RWPE1 (cell line): ENCODE measurements around the gene CAPN3.
"Not testable (repeated sequence)": the region's sequence is repeated elsewhere in the genome, so short reads cannot be mapped to it uniquely, and the experiment has no call there.

ENCODE experiments used
- CTCF ChIA-PET: fragments of 350-600 bp; sonication (Branson Sonifier 250); formaldehyde crosslinking; extraction: SDS; loops from one replicate; lab custom pipeline; 2021; lab: Yijun Ruan, JAX
- POLR2A ChIA-PET: fragments of 400-600 bp; formaldehyde crosslinking; extraction: SDS; loops from one replicate; lab custom pipeline; 2020; ENCODE audit warnings: antibody characterized with exemption; ENCODE audit not compliant: low non-redundant PET; lab: Yijun Ruan, JAX
- DNase-seq: peaks from one replicate; pipeline ENCODE4 v3.0.0; 2012; ENCODE audit warnings: low spot score
- H3K27ac ChIP-seq: fragments of 450-650 bp; 2 replicates; pipeline ENCODE4 v1.5.1; 2017
- CTCF ChIP-seq: fragments of 450-650 bp; conservative IDR thresholded peaks from 2 replicates; pipeline ENCODE4 v1.5.1; 2017; ENCODE audit warnings: low read depth, mild to moderate bottlenecking

CAPN3 gene

GRCh38 chr15:42329161-42329560, 30.1 kb upstream of the CAPN3 start:
- CTCF ChIA-PET: no interaction called here
- DNase-seq: no peak
- no peak for TF ChIP-seq CTCF
- POLR2A ChIA-PET: no interaction called here
- H3K27ac ChIP-seq: no peak overlapping the region

DNA sequence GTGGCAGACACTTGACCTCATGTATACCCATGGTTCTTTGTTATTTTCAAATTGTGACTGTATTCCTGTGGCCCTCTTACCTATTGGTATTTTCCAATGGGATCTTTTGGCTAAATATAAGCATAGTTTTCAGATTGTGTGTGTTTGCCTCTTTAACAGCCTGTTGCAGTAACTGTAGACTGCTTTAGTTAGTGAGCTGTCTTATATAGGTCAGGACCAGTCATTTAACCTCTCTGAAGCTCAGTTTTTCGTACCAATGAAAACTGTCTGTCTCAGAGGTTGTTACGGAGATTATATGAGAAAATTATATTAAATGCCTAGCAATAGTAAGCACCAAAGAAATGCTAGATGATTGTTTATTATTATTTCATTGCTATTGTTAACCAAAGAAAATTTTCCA, 29.3 kb upstream of the CAPN3 start:
- no peak for DNase-seq
- H3K27ac ChIP-seq: no peak overlapping the region
- CTCF ChIA-PET: interaction anchor here (0.7 kb wide), 1 partner anchor 715 kb away, joined by 3 read pairs; no protein-coding TSS in a partner anchor
- TF ChIP-seq CTCF: no peak
- POLR2A ChIA-PET: no interaction called here

GRCh38 chr15:42331235-42331634, 28.1 kb upstream of the CAPN3 start:
- POLR2A ChIA-PET: no interaction called here
- TF ChIP-seq CTCF: no peak

DNA sequence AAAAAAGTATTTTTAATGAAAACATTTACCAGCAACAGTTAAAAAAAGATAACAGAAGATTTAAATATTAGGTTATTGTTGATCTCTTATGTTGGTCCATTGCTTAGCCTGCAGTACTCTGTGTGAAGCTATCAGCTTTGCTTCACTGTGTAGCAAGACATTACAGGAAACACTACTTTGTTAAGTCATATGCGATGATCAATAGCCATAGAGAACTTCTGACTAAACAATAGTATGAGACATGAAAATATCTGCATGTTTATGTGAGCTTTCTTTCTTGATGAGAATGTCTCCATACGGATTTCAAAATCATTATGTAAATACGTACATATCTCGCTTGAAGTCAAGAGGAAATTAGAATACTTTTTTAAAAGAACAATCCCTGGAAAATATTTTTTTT, 27.0 kb upstream of the CAPN3 start:
- no peak overlapping the region for H3K27ac ChIP-seq
- TF ChIP-seq CTCF: no peak
- DNase-seq: no peak
- ChIA-PET POLR2A (no interaction called here), CTCF (interaction anchor here (0.6 kb wide), 1 partner anchor 70 kb away, joined by 3 read pairs; no protein-coding TSS in a partner anchor)

More at GRCh38 chr15:42331235-42331634, 28.1 kb upstream of the CAPN3 start:
- no peak overlapping the region for H3K27ac ChIP-seq
- CTCF ChIA-PET: no interaction called here
- no peak for DNase-seq

DNA sequence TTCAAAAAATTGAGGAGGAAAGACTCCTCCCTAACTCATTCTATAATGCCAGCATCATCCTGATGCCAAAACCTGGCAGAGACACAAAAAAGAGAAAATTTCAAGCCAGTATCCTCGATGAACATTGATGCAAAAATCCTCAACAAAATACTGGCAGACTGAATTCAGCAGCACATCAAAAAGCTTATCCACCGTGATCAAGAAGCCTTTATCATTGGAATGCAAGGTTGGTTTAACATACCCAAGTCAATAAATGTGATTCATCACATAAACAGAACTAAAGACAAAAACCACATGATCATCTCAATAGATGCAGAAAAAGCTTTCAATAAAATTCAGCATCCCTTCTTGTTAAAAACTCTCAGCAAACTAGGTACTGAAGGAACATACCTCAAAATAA, 24.2 kb upstream of the CAPN3 start:
- no peak overlapping the region for H3K27ac ChIP-seq
- no peak for TF ChIP-seq CTCF
- DNase-seq: no peak
- ChIA-PET CTCF (no interaction called here), POLR2A (no interaction called here)

GRCh38 chr15:42336650-42337049, 22.7 kb upstream of the CAPN3 start:
- DNase-seq, POLR2A ChIA-PET, H3K27ac ChIP-seq, CTCF ChIA-PET: not testable (repeated sequence)

DNA sequence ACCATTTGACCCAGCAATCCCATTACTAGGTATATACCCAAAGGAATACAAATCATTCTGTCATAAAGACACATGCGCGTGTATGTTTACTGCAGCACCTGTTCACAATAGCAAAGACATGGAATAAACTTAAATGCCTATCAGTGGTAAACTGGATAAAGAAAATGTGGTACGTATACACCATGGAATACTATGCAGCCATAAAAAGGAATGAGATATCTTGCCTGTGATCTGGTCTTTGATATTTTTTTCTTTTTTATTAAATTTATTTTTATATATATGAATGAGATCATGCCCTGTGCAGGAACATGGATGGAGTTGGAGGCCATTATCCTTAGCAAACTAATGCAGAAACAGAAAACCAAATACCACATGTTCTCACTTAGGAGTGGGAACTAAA, 22.2 kb upstream of the CAPN3 start:
- POLR2A ChIA-PET, H3K27ac ChIP-seq, CTCF ChIA-PET: not testable (repeated sequence)

DNA sequence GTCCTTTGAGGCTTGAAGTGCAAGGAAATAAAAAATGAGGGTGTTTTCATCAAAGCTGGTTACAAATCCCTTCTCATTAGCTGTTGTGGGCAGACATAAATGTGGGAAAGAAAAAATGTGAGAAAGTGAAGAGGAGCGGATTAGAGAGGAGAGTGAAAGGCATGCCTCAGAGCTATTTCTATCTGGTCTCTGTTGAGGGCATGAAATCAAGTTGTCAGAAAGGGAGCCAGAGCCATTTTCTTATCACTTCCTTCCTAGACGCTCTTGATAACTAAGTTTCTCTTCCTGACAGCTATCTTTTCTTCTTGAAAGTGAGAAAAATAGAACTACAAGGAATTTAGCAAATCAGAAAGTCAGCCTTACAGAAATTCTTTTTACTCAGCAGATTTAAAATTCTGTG, 20.8 kb upstream of the CAPN3 start:
- DNase-seq: no peak
- CTCF ChIA-PET: interaction anchor here (0.6 kb wide), 1 partner anchor 273 kb away, joined by 3 read pairs; no protein-coding TSS in a partner anchor
- POLR2A ChIA-PET: no interaction called here
- H3K27ac ChIP-seq: no peak overlapping the region
- TF ChIP-seq CTCF: no peak

More for the DNA sequence above, 22.2 kb upstream of the CAPN3 start:
- not testable (repeated sequence) for DNase-seq
